ENCODE data around the gene LIMS1.

GRCh38 chr2:108538000-108538625, 3.8 kb downstream of the LIMS1 start:
- TF ChIP-seq ZFHX2 (tag by site-specific recombination; conservative IDR thresholded peaks at IDR 0.05) (no peak), REST (tag by site-specific recombination; IDR thresholded peaks at IDR 0.05) (no peak), ZNF549 (tag by site-specific recombination; IDR thresholded peaks at IDR 0.05) (no peak), YY1 (tag by site-specific recombination; IDR thresholded peaks at IDR 0.05) (no peak), BCL11A (tag by site-specific recombination; IDR thresholded peaks at IDR 0.05; ENCODE audit: low read depth) (no peak), ZBTB17 (tag by site-specific recombination; IDR thresholded peaks at IDR 0.05) (no peak), SETDB1 (IDR thresholded peaks at IDR 0.05; ENCODE audit: insufficient read length, low read length) (no peak), ZNF792 (tag by site-specific recombination; IDR thresholded peaks at IDR 0.05) (no peak), ZNF660 (tag by site-specific recombination; IDR thresholded peaks at IDR 0.05) (no peak), ZNF501 (tag by site-specific recombination; IDR thresholded peaks at IDR 0.05) (no peak), KLF1 (tag by site-specific recombination; IDR thresholded peaks at IDR 0.05) (no peak)
- TF ChIP-seq, protein P1, sequence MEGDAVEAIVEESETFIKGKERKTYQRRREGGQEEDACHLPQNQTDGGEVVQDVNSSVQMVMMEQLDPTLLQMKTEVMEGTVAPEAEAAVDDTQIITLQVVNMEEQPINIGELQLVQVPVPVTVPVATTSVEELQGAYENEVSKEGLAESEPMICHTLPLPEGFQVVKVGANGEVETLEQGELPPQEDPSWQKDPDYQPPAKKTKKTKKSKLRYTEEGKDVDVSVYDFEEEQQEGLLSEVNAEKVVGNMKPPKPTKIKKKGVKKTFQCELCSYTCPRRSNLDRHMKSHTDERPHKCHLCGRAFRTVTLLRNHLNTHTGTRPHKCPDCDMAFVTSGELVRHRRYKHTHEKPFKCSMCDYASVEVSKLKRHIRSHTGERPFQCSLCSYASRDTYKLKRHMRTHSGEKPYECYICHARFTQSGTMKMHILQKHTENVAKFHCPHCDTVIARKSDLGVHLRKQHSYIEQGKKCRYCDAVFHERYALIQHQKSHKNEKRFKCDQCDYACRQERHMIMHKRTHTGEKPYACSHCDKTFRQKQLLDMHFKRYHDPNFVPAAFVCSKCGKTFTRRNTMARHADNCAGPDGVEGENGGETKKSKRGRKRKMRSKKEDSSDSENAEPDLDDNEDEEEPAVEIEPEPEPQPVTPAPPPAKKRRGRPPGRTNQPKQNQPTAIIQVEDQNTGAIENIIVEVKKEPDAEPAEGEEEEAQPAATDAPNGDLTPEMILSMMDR (tag by site-specific recombination; IDR thresholded peaks at IDR 0.05) = no peak
- TF ChIP-seq, protein P2, sequence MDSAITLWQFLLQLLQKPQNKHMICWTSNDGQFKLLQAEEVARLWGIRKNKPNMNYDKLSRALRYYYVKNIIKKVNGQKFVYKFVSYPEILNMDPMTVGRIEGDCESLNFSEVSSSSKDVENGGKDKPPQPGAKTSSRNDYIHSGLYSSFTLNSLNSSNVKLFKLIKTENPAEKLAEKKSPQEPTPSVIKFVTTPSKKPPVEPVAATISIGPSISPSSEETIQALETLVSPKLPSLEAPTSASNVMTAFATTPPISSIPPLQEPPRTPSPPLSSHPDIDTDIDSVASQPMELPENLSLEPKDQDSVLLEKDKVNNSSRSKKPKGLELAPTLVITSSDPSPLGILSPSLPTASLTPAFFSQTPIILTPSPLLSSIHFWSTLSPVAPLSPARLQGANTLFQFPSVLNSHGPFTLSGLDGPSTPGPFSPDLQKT (IDR thresholded peaks at IDR 0.05; ENCODE audit: borderline replicate concordance, low read depth, low read length) = no peak
- TF ChIP-seq, protein P3, sequence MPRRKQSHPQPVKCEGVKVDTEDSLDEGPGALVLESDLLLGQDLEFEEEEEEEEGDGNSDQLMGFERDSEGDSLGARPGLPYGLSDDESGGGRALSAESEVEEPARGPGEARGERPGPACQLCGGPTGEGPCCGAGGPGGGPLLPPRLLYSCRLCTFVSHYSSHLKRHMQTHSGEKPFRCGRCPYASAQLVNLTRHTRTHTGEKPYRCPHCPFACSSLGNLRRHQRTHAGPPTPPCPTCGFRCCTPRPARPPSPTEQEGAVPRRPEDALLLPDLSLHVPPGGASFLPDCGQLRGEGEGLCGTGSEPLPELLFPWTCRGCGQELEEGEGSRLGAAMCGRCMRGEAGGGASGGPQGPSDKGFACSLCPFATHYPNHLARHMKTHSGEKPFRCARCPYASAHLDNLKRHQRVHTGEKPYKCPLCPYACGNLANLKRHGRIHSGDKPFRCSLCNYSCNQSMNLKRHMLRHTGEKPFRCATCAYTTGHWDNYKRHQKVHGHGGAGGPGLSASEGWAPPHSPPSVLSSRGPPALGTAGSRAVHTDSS (tag by site-specific recombination; IDR thresholded peaks at IDR 0.05) = no peak
